GM19238 (cell line): ENCODE measurements around the gene SLC39A13.

Experiments
- DNase-seq: peaks from one replicate; pipeline ENCODE4 v3.0.0; 2011; ENCODE audit warnings: low spot score; ENCODE audit not compliant: insufficient read length

Gene SLC39A13

DNA sequence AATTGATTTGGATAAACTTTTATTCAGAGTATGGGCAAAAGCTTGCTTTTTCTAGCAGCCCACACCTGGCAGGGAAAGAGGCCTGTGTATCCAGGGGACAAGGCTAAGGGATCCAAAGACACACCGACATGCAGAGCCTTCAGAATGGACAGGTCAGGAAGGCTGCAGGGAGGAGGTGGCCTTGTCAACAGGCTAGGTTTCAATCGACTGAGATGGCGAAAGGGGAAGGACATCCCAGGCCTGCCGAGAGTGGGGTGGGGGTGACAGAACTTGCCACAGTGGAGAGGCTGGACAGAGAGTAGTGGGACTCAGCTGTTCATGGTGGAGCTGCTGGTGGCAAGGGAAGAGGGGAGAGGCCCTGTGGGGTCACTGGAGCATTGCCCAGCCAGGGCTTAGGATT is 5.3 kb upstream of the SLC39A13 start:
- DNase-seq: no peak

GRCh38 chr11:47403571-47403970 is 4.8 kb upstream of the SLC39A13 start:
- no peak for DNase-seq

DNA sequence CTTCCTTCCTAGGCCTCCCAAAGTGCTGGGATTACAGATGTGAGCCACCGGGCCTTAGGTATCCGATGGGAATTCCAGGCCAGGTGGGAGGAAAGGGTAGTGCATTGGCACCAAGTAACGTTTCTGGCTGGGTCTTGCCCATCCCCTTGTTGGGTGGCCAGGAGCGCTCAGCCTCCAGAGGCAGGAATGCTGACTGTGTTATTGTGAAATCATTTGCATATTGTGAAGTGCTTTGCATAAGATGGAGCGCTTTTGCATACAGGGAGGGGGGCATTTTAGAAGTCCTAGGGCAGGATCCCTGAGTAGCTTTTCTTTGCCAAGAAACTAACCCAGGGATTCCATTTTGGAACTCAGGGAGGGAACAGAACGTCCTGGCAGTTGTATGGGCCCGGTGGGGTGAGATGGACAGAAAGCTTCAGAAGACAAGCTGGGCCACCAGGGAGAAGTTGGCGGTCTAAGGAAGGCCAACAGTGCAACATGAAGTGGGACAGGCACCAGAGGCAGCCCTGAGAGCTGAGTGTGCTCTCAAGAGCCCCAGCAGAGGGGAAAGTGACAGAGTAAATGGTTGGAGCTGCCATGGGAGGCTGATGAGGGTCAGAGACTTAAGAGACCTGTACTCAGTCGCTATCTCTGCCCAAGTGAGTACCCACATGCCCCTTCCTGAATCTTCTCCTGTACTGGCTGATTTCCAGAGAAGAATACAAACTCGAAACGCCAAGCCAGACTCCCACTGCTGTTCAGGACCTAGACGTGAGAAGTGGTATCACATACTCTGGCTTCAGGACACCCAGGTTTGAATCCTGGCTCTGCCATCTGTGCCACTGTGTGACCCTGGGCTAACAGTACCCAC is 1.3 kb upstream of the SLC39A13 start:
- DNase-seq: no peak

DNA sequence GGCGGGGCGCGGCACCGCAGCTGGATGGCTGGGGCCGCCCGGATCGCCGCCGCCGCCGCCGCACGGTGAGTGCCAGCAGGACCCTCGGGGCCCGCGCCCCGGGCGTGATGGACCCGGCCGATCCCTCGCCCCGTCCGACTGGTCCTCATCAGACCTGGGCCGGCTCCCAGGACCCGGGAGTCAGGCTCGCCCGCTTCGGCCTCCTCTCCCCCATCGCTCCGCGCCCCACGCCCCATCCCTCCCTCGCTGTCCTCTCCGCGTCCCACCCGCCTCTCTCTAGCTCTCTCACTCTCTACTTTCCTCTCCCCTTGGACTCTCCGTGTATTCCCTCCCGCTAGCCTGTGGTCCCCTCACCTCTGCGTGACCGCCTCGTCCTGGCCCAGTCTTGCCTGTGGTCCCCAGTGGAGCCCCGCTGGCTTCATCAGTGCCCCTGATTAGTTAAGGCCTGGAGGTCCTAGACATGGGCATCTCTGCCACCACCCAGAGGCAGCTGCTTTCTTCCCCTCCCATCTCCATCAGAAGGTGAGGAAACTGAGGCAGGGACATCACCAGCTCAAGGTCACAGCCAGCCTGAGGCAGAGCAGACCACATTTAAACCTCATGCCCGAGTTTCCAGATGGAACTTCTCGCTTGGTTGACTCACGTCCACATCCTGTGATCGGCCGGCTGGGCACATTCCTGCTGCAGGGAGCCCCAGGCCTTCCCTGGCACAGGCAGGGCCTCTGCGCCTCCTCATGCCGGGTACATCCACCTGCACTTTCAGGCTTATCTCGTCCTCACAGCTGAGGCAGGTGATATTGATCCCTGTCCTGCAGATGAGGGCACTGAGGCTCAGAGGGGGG is 429 bp downstream of the SLC39A13 start:
- no peak for DNase-seq

- no peak for DNase-seq
These were observed 1.3 kb downstream of the SLC39A13 start for GRCh38 chr11:47409440-47410369.

- no peak for DNase-seq
These were observed 2.2 kb downstream of the SLC39A13 start for GRCh38 chr11:47410370-47411264.

DNA sequence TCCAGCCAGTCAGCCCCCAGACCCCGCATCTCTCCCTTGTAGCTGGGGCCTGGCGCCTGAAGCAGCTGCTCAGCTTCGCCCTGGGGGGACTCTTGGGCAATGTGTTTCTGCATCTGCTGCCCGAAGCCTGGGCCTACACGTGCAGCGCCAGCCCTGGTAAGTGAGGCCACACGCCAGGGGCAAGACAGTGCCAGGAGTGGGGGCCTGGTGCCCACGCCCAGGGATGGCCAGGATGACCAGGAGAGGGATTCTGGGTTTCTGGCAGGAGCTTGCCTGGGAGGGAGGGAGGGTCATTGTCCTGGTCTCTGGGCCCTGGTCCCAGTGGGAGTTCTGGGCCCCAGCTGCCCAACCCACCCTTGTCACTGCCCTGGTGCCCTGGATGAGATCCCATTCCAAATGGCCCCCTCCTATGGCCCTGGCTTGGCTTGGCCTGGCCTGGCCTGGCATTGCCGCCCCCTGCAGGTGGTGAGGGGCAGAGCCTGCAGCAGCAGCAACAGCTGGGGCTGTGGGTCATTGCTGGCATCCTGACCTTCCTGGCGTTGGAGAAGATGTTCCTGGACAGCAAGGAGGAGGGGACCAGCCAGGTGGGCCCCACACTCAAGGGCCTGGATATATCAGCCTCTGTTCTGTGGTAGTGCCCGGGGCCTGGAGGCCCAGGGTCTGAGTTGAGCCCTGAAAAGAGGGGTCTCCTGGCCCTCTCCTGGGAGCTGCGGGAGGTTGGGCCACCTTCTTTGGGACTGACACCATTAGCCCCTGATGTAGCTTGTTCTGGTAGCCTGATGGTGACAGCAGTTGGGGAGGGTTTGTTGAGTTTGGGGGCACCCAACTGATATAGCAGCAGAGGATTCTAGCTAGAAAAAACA is 3.7 kb downstream of the SLC39A13 start:
- no peak for DNase-seq

GRCh38 chr11:47413351-47413750 is 5.0 kb downstream of the SLC39A13 start:
- DNase-seq: no peak

- no peak for DNase-seq
These were observed 5.7 kb downstream of the SLC39A13 start for GRCh38 chr11:47413908-47414684.

DNA sequence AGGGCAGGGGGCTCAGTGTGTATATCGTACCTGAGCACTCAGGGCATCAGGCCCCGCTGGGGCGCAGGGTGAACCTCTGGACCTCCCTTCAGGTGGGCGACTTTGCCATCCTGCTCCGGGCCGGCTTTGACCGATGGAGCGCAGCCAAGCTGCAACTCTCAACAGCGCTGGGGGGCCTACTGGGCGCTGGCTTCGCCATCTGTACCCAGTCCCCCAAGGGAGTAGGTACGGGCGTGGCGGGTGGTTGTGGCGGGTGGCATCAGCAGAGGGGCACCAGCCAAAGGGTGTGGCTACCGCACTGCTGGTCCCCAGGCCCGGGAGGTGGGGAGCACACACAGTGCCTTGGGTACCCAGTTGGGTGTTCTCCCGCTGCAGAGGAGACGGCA is 6.3 kb downstream of the SLC39A13 start:
- no peak for DNase-seq

DNA sequence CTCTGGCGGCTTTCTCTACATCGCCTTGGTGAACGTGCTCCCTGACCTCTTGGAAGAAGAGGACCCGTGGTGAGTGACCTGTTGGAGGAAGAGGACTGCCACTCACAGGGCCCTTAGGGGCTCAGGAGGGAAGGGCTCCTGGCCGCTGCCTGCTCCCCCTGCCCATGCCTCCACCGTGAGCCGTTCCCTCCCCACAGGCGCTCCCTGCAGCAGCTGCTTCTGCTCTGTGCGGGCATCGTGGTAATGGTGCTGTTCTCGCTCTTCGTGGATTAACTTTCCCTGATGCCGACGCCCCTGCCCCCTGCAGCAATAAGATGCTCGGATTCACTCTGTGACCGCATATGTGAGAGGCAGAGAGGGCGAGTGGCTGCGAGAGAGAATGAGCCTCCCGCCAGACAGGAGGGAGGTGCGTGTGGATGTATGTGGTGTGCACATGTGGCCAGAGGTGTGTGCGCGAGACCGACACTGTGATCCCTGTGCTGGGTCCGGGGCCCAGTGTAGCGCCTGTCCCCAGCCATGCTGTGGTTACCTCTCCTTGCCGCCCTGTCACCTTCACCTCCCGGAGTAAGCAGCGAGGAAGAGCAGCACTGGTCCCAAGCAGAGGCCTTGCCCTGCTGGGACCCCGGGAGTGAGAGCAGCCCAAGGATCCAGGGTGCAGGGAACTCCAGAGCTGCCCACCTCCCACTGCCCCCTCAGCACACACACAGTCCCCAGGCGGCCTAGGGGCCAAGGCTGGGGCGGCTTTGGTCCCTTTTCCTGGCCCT is 6.9 kb downstream of the SLC39A13 start:
- DNase-seq: no peak

DNA sequence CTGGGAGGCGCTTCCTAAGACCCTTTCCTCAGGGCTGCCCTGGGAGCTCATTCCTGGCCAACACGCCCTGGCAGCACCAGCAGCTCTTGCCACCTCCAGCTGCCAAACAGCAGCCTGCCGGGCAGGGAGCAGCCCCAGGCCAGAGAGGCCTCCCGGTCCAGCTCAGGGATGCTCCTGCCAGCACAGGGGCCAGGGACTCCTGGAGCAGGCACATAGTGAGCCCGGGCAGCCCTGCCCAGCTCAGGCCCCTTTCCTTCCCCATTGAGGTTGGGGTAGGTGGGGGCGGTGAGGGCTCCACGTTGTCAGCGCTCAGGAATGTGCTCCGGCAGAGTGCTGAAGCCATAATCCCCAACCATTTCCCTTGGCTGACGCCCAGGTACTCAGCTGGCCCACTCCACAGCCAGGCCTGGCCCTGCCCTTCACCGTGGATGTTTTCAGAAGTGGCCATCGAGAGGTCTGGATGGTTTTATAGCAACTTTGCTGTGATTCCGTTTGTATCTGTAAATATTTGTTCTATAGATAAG is 7.6 kb downstream of the SLC39A13 start:
- DNase-seq: no peak

- DNase-seq: no peak
These were observed 9.3 kb downstream of the SLC39A13 start for GRCh38 chr11:47417712-47418111.

GRCh38 chr11:47418454-47419259 is 10.3 kb downstream of the SLC39A13 start:
- no peak for DNase-seq

GRCh38 chr11:47425611-47426010 is 17.2 kb downstream of the SLC39A13 start:
- DNase-seq: no peak

DNA sequence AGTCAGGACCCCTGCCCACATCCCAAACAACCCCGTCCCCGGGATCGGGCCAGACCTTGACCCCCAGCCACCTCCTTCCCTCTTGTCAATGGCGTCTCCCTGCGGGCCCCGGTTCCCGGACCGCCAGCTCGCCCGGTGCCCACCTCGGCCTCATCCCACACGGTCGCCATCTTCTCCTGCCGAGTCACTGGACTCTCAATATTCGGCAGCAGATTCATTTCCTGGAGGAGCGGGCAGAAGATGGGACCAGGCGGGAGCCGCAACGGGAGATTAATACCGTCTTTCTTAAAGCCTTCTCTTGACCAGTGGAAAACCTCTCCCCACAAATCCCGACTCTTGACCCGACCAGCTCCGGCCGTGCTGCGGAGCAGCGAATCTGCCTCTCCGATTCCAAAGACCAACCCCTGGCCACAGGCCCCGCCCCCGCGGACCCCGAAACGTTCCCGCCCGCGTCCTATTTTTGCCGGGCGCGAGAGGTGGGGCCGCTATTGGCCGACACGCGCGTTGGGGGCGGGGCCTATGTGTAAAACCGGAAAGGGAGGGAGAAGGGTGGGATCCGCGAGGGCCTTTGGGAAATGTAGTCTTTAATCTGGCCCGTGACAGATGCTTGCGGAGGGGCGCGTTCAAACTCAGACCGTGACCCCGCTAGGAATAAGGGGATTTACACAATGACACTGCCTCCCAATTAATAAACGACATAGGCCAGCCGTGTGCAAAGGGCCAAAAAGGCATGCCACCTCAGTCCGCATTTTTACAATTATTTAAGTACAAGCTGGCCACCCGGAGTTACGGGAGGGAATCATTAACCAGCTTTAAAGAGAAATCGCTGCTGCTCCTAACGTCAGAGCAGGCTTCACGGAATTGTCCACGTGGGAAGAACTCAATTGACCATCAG is 17.9 kb downstream of the SLC39A13 start, which contains the start of gene PSMC3:
PSMC3 (minus strand) TSS at position 378 of the 895 bp plus-strand sequence; CDS start at position 218, 160 bp downstream.
- peak; percentile 93 for DNase-seq
